SU-DHL-6 (cell line): ENCODE data around the gene RNASE9.

Experiments used
- H2AFZ ChIP-seq: fragments of 200-600 bp; sonication (generic); 2 replicates; pipeline ENCODE4 v1.6.1; 2014; ENCODE audit warnings: low read depth, mild to moderate bottlenecking, moderate library complexity, mixed read lengths, antibody characterized with exemption, low read length; ENCODE audit not compliant: severe bottlenecking
- H3F3A ChIP-seq: fragments of 200-600 bp; shearing (Covaris generic); 2 replicates; pipeline ENCODE4 v1.6.0; 2016; ENCODE audit warnings: antibody characterized with exemption, mild to moderate bottlenecking; ENCODE audit not compliant: insufficient read depth
- H3K27ac ChIP-seq: fragments of 200-600 bp; sonication (generic); 2 replicates; pipeline ENCODE4 v1.5.1; 2016; ENCODE audit warnings: low read depth, mild to moderate bottlenecking, low read length, moderate library complexity, mixed read lengths
- H3K27me3 ChIP-seq: fragments of 200-600 bp; sonication (generic), shearing (Covaris generic); 2 replicates; pipeline ENCODE4 v1.6.0; 2014; ENCODE audit warnings: mild to moderate bottlenecking, low read length
- H3K36me3 ChIP-seq: fragments of 200-600 bp; sonication (generic); 2 replicates; pipeline ENCODE4 v1.6.1; 2014; ENCODE audit warnings: mild to moderate bottlenecking, low read length, mixed read lengths
- H3K4me2 ChIP-seq: fragments of 300-600, 200-600 bp; shearing (Covaris generic), sonication (generic); 2 replicates; pipeline ENCODE4 v1.6.0; 2014; ENCODE audit warnings: low read length, low read depth, mild to moderate bottlenecking; ENCODE audit not compliant: poor library complexity, severe bottlenecking
- H3K4me3 ChIP-seq: fragments of 200-600 bp; sonication (generic); 2 replicates; pipeline ENCODE4 v1.5.1; 2014; ENCODE audit warnings: antibody characterized with exemption, low read length, mild to moderate bottlenecking, mixed read lengths; ENCODE audit not compliant: insufficient read depth, poor library complexity, severe bottlenecking
- H3K79me2 ChIP-seq: fragments of 200-600 bp; sonication (generic); 2 replicates; pipeline ENCODE4 v1.6.1; 2014; ENCODE audit warnings: mild to moderate bottlenecking, low read length, moderate library complexity; ENCODE audit not compliant: insufficient read depth
- H3K9ac ChIP-seq: fragments of 200-600 bp; sonication (generic); 2 replicates; pipeline ENCODE4 v1.7.0; 2014; ENCODE audit warnings: mild to moderate bottlenecking, low read length
- H3K9me2 ChIP-seq: fragments of 200-600 bp; sonication (generic); replicated peaks from 2 replicates; pipeline ENCODE4 v1.6.1; 2014; ENCODE audit warnings: low read length; ENCODE audit not compliant: insufficient read depth
- H3K9me3 ChIP-seq: fragments of 200-600 bp; sonication (generic); 2 replicates; pipeline ENCODE4 v1.6.1; 2014; ENCODE audit warnings: low read length, mixed read lengths; ENCODE audit not compliant: insufficient read depth
- H4K20me1 ChIP-seq: fragments of 200-600 bp; sonication (generic); 2 replicates; pipeline ENCODE4 v1.6.1; 2014; ENCODE audit warnings: low read depth, mild to moderate bottlenecking, antibody characterized with exemption, low read length, moderate library complexity, mixed read lengths
- CTCF ChIP-seq: fragments of 200-600 bp; sonication (generic); IDR thresholded peaks from one replicate; pipeline ENCODE4 v1.5.1; 2017; ENCODE audit warnings: antibody characterized with exemption, mild to moderate bottlenecking, low read length, moderate library complexity; ENCODE audit not compliant: insufficient read depth, poor library complexity, severe bottlenecking
- EZH2phosphoT487 ChIP-seq: fragments of 200-600 bp; sonication (generic), shearing (Covaris generic); conservative IDR thresholded peaks from 2 replicates; pipeline ENCODE4 v1.6.1; 2018; ENCODE audit warnings: mild to moderate bottlenecking, antibody characterized with exemption, low read length, moderate library complexity, mixed read lengths

RNASE9 gene

GRCh38 chr14:20522332-20522731 is 38.5 kb downstream of the RNASE9 start:
- H4K20me1 ChIP-seq = no peaks in the 10 kb centered on the region
- TF ChIP-seq CTCF = no peak
- no peak for TF ChIP-seq EZH2phosphoT487
- H3K79me2 ChIP-seq = no peaks in the 10 kb centered on the region
- no peaks in the 10 kb centered on the region for H3K9me2 ChIP-seq
- no peaks in the 10 kb centered on the region for H3K27me3 ChIP-seq
- no peak overlapping the region for H3K4me2 ChIP-seq
- H2AFZ ChIP-seq = no peak overlapping the region
- no peak overlapping the region for H3K4me3 ChIP-seq
- H3K27ac ChIP-seq = no peak overlapping the region
- no peak overlapping the region for H3K9ac ChIP-seq
- H3F3A ChIP-seq = no peaks in the 10 kb centered on the region
- no peaks in the 10 kb centered on the region for H3K9me3 ChIP-seq
- H3K36me3 ChIP-seq = no peaks in the 10 kb centered on the region

GRCh38 chr14:20516921-20517320 is 43.9 kb downstream of the RNASE9 start:
- TF ChIP-seq EZH2phosphoT487 (no peak), CTCF (no peak)
- Histone ChIP-seq H3K79me2 (no peaks in the 10 kb centered on the region), H3K4me2 (no peak overlapping the region)

GRCh38 chr14:20515846-20516245 is 45.0 kb downstream of the RNASE9 start:
- H3K9me2 ChIP-seq = no peaks in the 10 kb centered on the region
- no peaks in the 10 kb centered on the region for H3F3A ChIP-seq

More at GRCh38 chr14:20516921-20517320, 43.9 kb downstream of the RNASE9 start:
- Histone ChIP-seq H3K4me3 (no peak overlapping the region), H3K27ac (no peak overlapping the region), H2AFZ (no peak overlapping the region), H4K20me1 (no peaks in the 10 kb centered on the region), H3F3A (no peaks in the 10 kb centered on the region), H3K27me3 (no peaks in the 10 kb centered on the region), H3K36me3 (no peaks in the 10 kb centered on the region), H3K9me3 (no peaks in the 10 kb centered on the region), H3K9me2 (no peaks in the 10 kb centered on the region), H3K9ac (no peak overlapping the region)

More at GRCh38 chr14:20515846-20516245, 45.0 kb downstream of the RNASE9 start:
- H3K27ac ChIP-seq = no peak overlapping the region
- no peak overlapping the region for H3K4me2 ChIP-seq
- no peaks in the 10 kb centered on the region for H3K79me2 ChIP-seq
- H2AFZ ChIP-seq = no peak overlapping the region
- H4K20me1 ChIP-seq = no peaks in the 10 kb centered on the region
- no peak overlapping the region for H3K9ac ChIP-seq
- no peaks in the 10 kb centered on the region for H3K36me3 ChIP-seq
- H3K27me3 ChIP-seq = no peaks in the 10 kb centered on the region
- TF ChIP-seq CTCF (no peak), EZH2phosphoT487 (no peak)
- H3K4me3 ChIP-seq = no peak overlapping the region
- H3K9me3 ChIP-seq = no peaks in the 10 kb centered on the region
